HEK293 (cell line): ENCODE data around the gene DNAJC12.

Source experiments
- CTCF ChIA-PET: fragments of 350-600 bp; formaldehyde crosslinking; extraction: SDS; loops from one replicate; lab custom pipeline; 2021; ENCODE audit warnings: antibody characterized with exemption; lab: Yijun Ruan, JAX
- POLR2A ChIA-PET: fragments of 300-600 bp; formaldehyde crosslinking; extraction: SDS; loops from one replicate; lab custom pipeline; 2020; ENCODE audit warnings: antibody characterized with exemption, inconsistent platforms; lab: Yijun Ruan, JAX
- H3K27ac ChIP-seq: fragments of 200-500 bp; sonication (Bioruptor generic); 2 replicates; pipeline ENCODE4 v1.5.1; 2014; ENCODE audit warnings: low read depth, low read length, control low read depth, inconsistent platforms; ENCODE audit errors: extremely low read depth
- H3K36me3 ChIP-seq, 2 experiments: fragments of 200-500 bp in 1 of 2; sonication (Bioruptor generic) in 1 of 2; 1 replicate in 1 of 2; 2 replicates in 1 of 2; pipeline ENCODE4 v1.5.1; 2014 to 2017; ENCODE audit warnings: inconsistent platforms in 2 of 2, low read length in 2 of 2; ENCODE audit not compliant: control insufficient read depth in 2 of 2, insufficient read depth in 1 of 2
- H3K4me1 ChIP-seq: fragments of 200-500 bp; sonication (Bioruptor generic); 2 replicates; pipeline ENCODE4 v1.5.1; 2014; ENCODE audit warnings: mild to moderate bottlenecking, low read length, inconsistent platforms; ENCODE audit not compliant: control insufficient read depth, insufficient read depth
- H3K4me3 ChIP-seq: 2 replicates; pipeline ENCODE4 v1.5.1; 2011; ENCODE audit warnings: low read depth, mild to moderate bottlenecking, control low read depth, low read length, moderate library complexity
- H3K9me3 ChIP-seq: fragments of 200-500 bp; sonication (Bioruptor generic); 2 replicates; pipeline ENCODE4 v1.5.1; 2014; ENCODE audit warnings: low read depth, low read length, inconsistent platforms; ENCODE audit not compliant: control insufficient read depth, insufficient read depth
- KLF1 ChIP-seq: fragments of 450-650 bp; formaldehyde crosslinking; IDR thresholded peaks from 2 replicates; pipeline ENCODE4 v1.5.1; 2016; ENCODE audit warnings: missing biosample characterization, missing genetic modification characterization
- KLF7 ChIP-seq: fragments of 450-650 bp; formaldehyde crosslinking; IDR thresholded peaks from 2 replicates; pipeline ENCODE4 v1.5.1; 2016; ENCODE audit warnings: missing biosample characterization, missing genetic modification characterization, borderline replicate concordance
- SP3 ChIP-seq: fragments of 450-650 bp; formaldehyde crosslinking; IDR thresholded peaks from 2 replicates; pipeline ENCODE4 v1.5.1; 2016; ENCODE audit warnings: missing biosample characterization, missing genetic modification characterization
- ZNF133 ChIP-seq: fragments of 450-650 bp; formaldehyde crosslinking; IDR thresholded peaks from 2 replicates; pipeline ENCODE4 v1.5.1; 2016; ENCODE audit warnings: missing biosample characterization, missing genetic modification characterization
- ZNF221 ChIP-seq: fragments of 450-650 bp; formaldehyde crosslinking; IDR thresholded peaks from 2 replicates; pipeline ENCODE4 v1.5.1; 2017; ENCODE audit warnings: missing biosample characterization, missing genetic modification characterization, borderline replicate concordance
- ZNF335 ChIP-seq: fragments of 450-650 bp; formaldehyde crosslinking; conservative IDR thresholded peaks from 2 replicates; pipeline ENCODE4 v1.5.1; 2016; ENCODE audit warnings: missing biosample characterization, missing genetic modification characterization
- ZNF350 ChIP-seq: fragments of 450-650 bp; formaldehyde crosslinking; IDR thresholded peaks from 2 replicates; pipeline ENCODE4 v1.5.0; 2017; ENCODE audit warnings: missing biosample characterization, mild to moderate bottlenecking, missing genetic modification characterization
- ZNF433 ChIP-seq: fragments of 450-650 bp; formaldehyde crosslinking; IDR thresholded peaks from 2 replicates; pipeline ENCODE4 v1.5.1; 2016; ENCODE audit warnings: missing biosample characterization, missing genetic modification characterization, low read depth
- ZNF514 ChIP-seq: fragments of 450-650 bp; formaldehyde crosslinking; IDR thresholded peaks from 2 replicates; pipeline ENCODE4 v1.5.1; 2016; ENCODE audit warnings: missing biosample characterization, missing genetic modification characterization
- ZNF555 ChIP-seq: fragments of 450-650 bp; formaldehyde crosslinking; conservative IDR thresholded peaks from 2 replicates; pipeline ENCODE4 v1.5.1; 2017; ENCODE audit warnings: missing biosample characterization, mild to moderate bottlenecking, missing genetic modification characterization, inconsistent platforms
- ZNF585B ChIP-seq: fragments of 450-650 bp; formaldehyde crosslinking; IDR thresholded peaks from 2 replicates; pipeline ENCODE4 v1.5.1; 2016; ENCODE audit warnings: missing biosample characterization, missing genetic modification characterization
- ZNF658 ChIP-seq: fragments of 450-650 bp; formaldehyde crosslinking; IDR thresholded peaks from 2 replicates; pipeline ENCODE4; 2016; ENCODE audit warnings: missing biosample characterization, missing genetic modification characterization
- ZNF776 ChIP-seq: fragments of 450-650 bp; formaldehyde crosslinking; IDR thresholded peaks from 2 replicates; pipeline ENCODE4 v1.5.0; 2017; ENCODE audit warnings: missing biosample characterization, missing genetic modification characterization, borderline replicate concordance
- ZNF792 ChIP-seq: fragments of 450-650 bp; formaldehyde crosslinking; IDR thresholded peaks from 2 replicates; pipeline ENCODE4 v1.5.1; 2016; ENCODE audit warnings: missing biosample characterization, missing genetic modification characterization
- ZNF837 ChIP-seq: fragments of 450-650 bp; formaldehyde crosslinking; IDR thresholded peaks from 2 replicates; pipeline ENCODE4 v1.5.1; 2016; ENCODE audit warnings: missing biosample characterization, missing genetic modification characterization
- ZNF843 ChIP-seq: fragments of 450-650 bp; formaldehyde crosslinking; IDR thresholded peaks from 2 replicates; pipeline ENCODE4 v1.5.1; 2016; ENCODE audit warnings: missing biosample characterization, missing genetic modification characterization
- TF ChIP-seq, protein P1 (sequence below): fragments of 450-650 bp; formaldehyde crosslinking; IDR thresholded peaks from 2 replicates; pipeline ENCODE4 v1.5.1; 2016; ENCODE audit warnings: missing biosample characterization, missing genetic modification characterization
- TF ChIP-seq, protein P2 (sequence below): fragments of 450-650 bp; formaldehyde crosslinking; IDR thresholded peaks from 2 replicates; pipeline ENCODE4 v1.5.1; 2017; ENCODE audit warnings: missing biosample characterization, missing genetic modification characterization
- TF ChIP-seq, protein P3 (sequence below): fragments of 450-650 bp; formaldehyde crosslinking; conservative IDR thresholded peaks from 2 replicates; pipeline ENCODE4 v1.5.1; 2016; ENCODE audit warnings: low read depth, missing biosample characterization, missing genetic modification characterization

Gene DNAJC12

DNA sequence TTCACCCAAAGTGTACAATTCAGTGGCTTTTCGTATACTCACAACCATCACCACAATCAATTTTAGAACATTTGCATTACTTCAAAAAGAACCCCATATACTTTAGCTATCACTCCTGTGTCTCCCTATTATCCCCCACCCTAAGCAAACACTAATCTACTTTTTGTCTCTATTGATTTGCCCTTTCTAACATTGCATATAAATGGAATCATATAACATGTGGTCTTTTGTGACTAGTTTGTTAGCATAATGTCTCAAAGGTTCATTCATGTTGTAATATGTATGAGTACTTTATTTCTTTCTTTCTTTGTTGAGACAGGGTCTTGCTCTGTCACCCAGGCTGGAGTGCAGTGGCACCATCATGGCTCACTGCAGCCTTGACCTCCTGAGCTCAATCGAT lies 21.0 kb upstream of the DNAJC12 start:
- Histone ChIP-seq H3K4me3 (no peak overlapping the region), H3K4me1 (peaks cover 2% of the 10 kb centered on the region; the same call in 1 of the 2 replicates), H3K9me3 (no peaks in the 10 kb centered on the region), H3K36me3 (no peaks in the 10 kb centered on the region)
- CTCF ChIA-PET: interaction anchor here (0.6 to 0.8 kb wide), 4 partner anchors 21 to 444 kb away, joined by 3 to 5 read pairs (median 4); no protein-coding TSS in a partner anchor
- TF ChIP-seq KLF7 (tag by site-specific recombination) (no peak), ZNF555 (tag by site-specific recombination) (no peak), ZNF433 (tag by site-specific recombination) (no peak), ZNF837 (tag by site-specific recombination) (no peak), ZNF350 (tag by site-specific recombination) (no peak)
- TF ChIP-seq, protein P1, sequence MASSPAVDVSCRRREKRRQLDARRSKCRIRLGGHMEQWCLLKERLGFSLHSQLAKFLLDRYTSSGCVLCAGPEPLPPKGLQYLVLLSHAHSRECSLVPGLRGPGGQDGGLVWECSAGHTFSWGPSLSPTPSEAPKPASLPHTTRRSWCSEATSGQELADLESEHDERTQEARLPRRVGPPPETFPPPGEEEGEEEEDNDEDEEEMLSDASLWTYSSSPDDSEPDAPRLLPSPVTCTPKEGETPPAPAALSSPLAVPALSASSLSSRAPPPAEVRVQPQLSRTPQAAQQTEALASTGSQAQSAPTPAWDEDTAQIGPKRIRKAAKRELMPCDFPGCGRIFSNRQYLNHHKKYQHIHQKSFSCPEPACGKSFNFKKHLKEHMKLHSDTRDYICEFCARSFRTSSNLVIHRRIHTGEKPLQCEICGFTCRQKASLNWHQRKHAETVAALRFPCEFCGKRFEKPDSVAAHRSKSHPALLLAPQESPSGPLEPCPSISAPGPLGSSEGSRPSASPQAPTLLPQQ (tag by site-specific recombination): no peak
- TF ChIP-seq, all 188 proteins: peak for 0
- H3K27ac ChIP-seq: no peak overlapping the region
- POLR2A ChIA-PET: interaction anchor here (0.6 kb wide), 1 partner anchor 9 kb away, joined by 3 read pairs; no protein-coding TSS in a partner anchor

DNA sequence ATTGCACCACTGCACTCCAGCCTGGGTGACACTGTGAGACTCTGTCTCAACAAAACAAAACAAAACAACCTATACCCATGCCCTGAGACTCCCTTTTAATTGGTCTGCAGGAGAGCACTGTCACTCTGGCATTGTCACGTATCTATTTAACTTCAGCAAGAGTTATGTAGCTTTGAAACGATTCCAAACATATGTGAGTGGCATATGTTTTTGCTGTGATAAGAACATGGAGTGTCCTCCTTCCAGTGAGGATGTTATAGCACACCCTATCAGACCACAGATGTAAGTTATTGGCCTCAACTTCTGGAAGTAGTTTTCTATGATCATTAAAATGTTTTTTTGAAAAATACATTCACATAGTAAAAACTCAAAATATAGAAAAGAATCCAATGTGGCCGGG lies 15.5 kb upstream of the DNAJC12 start:
- TF ChIP-seq ZNF843 (no peak), ZNF792 (tag by site-specific recombination) (no peak), ZNF776 (tag by site-specific recombination) (no peak), ZNF585B (tag by site-specific recombination) (no peak), ZNF335 (tag by site-specific recombination) (no peak), ZNF514 (no peak), ZNF658 (tag by site-specific recombination) (no peak), KLF1 (tag by site-specific recombination) (no peak), ZNF221 (tag by site-specific recombination) (no peak), ZNF133 (tag by site-specific recombination) (no peak), SP3 (tag by site-specific recombination) (no peak)
- TF ChIP-seq, protein P2, sequence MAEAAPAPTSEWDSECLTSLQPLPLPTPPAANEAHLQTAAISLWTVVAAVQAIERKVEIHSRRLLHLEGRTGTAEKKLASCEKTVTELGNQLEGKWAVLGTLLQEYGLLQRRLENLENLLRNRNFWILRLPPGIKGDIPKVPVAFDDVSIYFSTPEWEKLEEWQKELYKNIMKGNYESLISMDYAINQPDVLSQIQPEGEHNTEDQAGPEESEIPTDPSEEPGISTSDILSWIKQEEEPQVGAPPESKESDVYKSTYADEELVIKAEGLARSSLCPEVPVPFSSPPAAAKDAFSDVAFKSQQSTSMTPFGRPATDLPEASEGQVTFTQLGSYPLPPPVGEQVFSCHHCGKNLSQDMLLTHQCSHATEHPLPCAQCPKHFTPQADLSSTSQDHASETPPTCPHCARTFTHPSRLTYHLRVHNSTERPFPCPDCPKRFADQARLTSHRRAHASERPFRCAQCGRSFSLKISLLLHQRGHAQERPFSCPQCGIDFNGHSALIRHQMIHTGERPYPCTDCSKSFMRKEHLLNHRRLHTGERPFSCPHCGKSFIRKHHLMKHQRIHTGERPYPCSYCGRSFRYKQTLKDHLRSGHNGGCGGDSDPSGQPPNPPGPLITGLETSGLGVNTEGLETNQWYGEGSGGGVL (tag by site-specific recombination): no peak
- TF ChIP-seq, protein P3, sequence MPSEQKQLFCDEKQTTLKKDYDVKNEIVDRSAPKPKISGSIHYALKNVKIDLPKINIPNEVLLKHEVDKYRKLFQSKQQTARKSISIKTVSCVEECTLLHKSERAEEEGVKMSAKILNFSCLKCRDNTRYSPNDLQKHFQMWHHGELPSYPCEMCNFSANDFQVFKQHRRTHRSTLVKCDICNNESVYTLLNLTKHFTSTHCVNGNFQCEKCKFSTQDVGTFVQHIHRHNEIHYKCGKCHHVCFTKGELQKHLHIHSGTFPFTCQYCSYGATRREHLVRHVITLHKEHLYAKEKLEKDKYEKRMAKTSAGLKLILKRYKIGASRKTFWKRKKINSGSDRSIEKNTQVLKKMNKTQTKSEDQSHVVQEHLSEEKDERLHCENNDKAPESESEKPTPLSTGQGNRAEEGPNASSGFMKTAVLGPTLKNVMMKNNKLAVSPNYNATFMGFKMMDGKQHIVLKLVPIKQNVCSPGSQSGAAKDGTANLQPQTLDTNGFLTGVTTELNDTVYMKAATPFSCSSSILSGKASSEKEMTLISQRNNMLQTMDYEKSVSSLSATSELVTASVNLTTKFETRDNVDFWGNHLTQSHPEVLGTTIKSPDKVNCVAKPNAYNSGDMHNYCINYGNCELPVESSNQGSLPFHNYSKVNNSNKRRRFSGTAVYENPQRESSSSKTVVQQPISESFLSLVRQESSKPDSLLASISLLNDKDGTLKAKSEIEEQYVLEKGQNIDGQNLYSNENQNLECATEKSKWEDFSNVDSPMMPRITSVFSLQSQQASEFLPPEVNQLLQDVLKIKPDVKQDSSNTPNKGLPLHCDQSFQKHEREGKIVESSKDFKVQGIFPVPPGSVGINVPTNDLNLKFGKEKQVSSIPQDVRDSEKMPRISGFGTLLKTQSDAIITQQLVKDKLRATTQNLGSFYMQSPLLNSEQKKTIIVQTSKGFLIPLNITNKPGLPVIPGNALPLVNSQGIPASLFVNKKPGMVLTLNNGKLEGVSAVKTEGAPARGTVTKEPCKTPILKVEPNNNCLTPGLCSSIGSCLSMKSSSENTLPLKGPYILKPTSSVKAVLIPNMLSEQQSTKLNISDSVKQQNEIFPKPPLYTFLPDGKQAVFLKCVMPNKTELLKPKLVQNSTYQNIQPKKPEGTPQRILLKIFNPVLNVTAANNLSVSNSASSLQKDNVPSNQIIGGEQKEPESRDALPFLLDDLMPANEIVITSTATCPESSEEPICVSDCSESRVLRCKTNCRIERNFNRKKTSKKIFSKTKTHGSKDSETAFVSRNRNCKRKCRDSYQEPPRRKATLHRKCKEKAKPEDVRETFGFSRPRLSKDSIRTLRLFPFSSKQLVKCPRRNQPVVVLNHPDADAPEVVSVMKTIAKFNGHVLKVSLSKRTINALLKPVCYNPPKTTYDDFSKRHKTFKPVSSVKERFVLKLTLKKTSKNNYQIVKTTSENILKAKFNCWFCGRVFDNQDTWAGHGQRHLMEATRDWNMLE: no peak
- TF ChIP-seq, all 188 proteins: peak for 0
- H3K9me3 ChIP-seq: no peaks in the 10 kb centered on the region
- no peak overlapping the region for H3K27ac ChIP-seq
- POLR2A ChIA-PET: no interaction called here
- no peaks in the 10 kb centered on the region for H3K4me1 ChIP-seq
- H3K4me3 ChIP-seq: no peak overlapping the region
- CTCF ChIA-PET: interaction anchor here (0.6 to 0.9 kb wide), 2 partner anchors 65 to 214 kb away, joined by 3 to 4 read pairs; no protein-coding TSS in a partner anchor
- no peaks in the 10 kb centered on the region for H3K36me3 ChIP-seq
